Activated CD8-positive, alpha-beta memory T cell treated with anti-CD3 and anti-CD28 coated beads, Interleukin-2, amount 50 U/mL, for 4 hours (primary cell): ENCODE measurements around the gene LRP1B.
"Not testable (repeated sequence)": the region's sequence is repeated elsewhere in the genome, so short reads cannot be mapped to it uniquely, and the experiment has no call there.

Experiments
- DNase-seq: peaks from one replicate; pipeline ENCODE4 v3.0.0-alpha.2; 2020

Gene LRP1B

GRCh38 chr2:141242008-141242407 lies 888.8 kb downstream of the LRP1B start:
- no peak for DNase-seq

- DNase-seq = no peak
These were observed 904.3 kb downstream of the LRP1B start for GRCh38 chr2:141226560-141226959.

GRCh38 chr2:141207036-141207385 lies 923.8 kb downstream of the LRP1B start:
- no peak for DNase-seq

- DNase-seq = no peak
These were observed 929.7 kb downstream of the LRP1B start for GRCh38 chr2:141201016-141201565.

- no peak for DNase-seq
These were observed 930.6 kb downstream of the LRP1B start for GRCh38 chr2:141200191-141200590.

GRCh38 chr2:141199711-141200110 lies 931.1 kb downstream of the LRP1B start:
- DNase-seq = no peak

- DNase-seq = no peak
These were observed 935.7 kb downstream of the LRP1B start for GRCh38 chr2:141195087-141195486.

GRCh38 chr2:141187075-141187439 lies 943.8 kb downstream of the LRP1B start:
- no peak for DNase-seq

GRCh38 chr2:141186413-141187074 lies 944.3 kb downstream of the LRP1B start:
- no peak for DNase-seq

GRCh38 chr2:141182246-141182645 lies 948.6 kb downstream of the LRP1B start:
- no peak for DNase-seq

- DNase-seq = not testable (repeated sequence)
These were observed 961.7 kb downstream of the LRP1B start for GRCh38 chr2:141169117-141169516.

GRCh38 chr2:141162314-141162713 lies 968.5 kb downstream of the LRP1B start:
- DNase-seq = no peak

- no peak for DNase-seq
These were observed 979.1 kb downstream of the LRP1B start for GRCh38 chr2:141151611-141152286.

GRCh38 chr2:141142025-141142424 lies 988.8 kb downstream of the LRP1B start:
- no peak for DNase-seq

- DNase-seq = no peak
These were observed 993.6 kb downstream of the LRP1B start for GRCh38 chr2:141137122-141137693.

GRCh38 chr2:141133883-141134282 lies 996.9 kb downstream of the LRP1B start:
- DNase-seq = no peak

GRCh38 chr2:141125432-141125831 lies 1005.4 kb downstream of the LRP1B start:
- no peak for DNase-seq

GRCh38 chr2:141118836-141119235 lies 1012.0 kb downstream of the LRP1B start:
- DNase-seq = no peak

- DNase-seq = no peak
These were observed 1017.5 kb downstream of the LRP1B start for GRCh38 chr2:141113301-141113700.

- DNase-seq = no peak
These were observed 1021.2 kb downstream of the LRP1B start for GRCh38 chr2:141109633-141110032.

- no peak for DNase-seq
These were observed 1025.1 kb downstream of the LRP1B start for GRCh38 chr2:141105763-141106162.

- no peak for DNase-seq
These were observed 1027.6 kb downstream of the LRP1B start for GRCh38 chr2:141103216-141103615.

- DNase-seq = no peak
These were observed 1051.6 kb downstream of the LRP1B start for GRCh38 chr2:141079231-141079630.

GRCh38 chr2:141075753-141076152 lies 1055.1 kb downstream of the LRP1B start:
- DNase-seq = no peak
